ENCODE data around the gene BSDC1. TPM values are rescaled to one million over a fixed set of nuclear protein-coding genes. Genes with fewer than 3 reads are reported as not detected.

The BSDC1 gene
- total and polyA plus RNA-seq, 2 of the 13 experiments (the other 11 are each of a cell fraction or from before 2014, with no cell fraction given) = 40.3 to 64.2 TPM

- no peak for TF ChIP-seq ZBTB40 (IDR thresholded peaks at IDR 0.05)
- TF ChIP-seq ZBTB40 (CRISPR knock-in tag; IDR thresholded peaks at IDR 0.05) = no peak
- TF ChIP-seq ZNF230 (CRISPR knock-in tag; IDR thresholded peaks at IDR 0.05) = no peak
- TF ChIP-seq ZNF556 (CRISPR knock-in tag; IDR thresholded peaks at IDR 0.05; ENCODE audit: borderline replicate concordance) = no peak
- no peak for TF ChIP-seq ZNF276 (CRISPR knock-in tag; IDR thresholded peaks at IDR 0.05; ENCODE audit: low read depth)
- TF ChIP-seq EEA1 (CRISPR knock-in tag; IDR thresholded peaks at IDR 0.05; ENCODE audit: borderline replicate concordance) = no peak
Observed at GRCh38 chr1:32341186-32341757, 53.0 kb downstream of the BSDC1 start (continued).

All from HepG2 (cell line).